D721Med (cell line): ENCODE data around the gene LIMS2.
A peak's percentile ranks its signal among the peaks of the same experiment; 100 is the strongest.

Source experiments
- DNase-seq: peaks from one replicate; pipeline ENCODE4 v3.0.0; 2011; ENCODE audit warnings: low spot score; ENCODE audit not compliant: insufficient read length
- FAIRE-seq: peaks from 2 replicates; lab custom pipeline; 2011; peaks lifted over from hg19 to GRCh38; lab: Jason Lieb, UNC
- CTCF ChIP-seq: IDR thresholded peaks from 2 replicates; pipeline ENCODE4 v1.5.1; 2012; ENCODE audit warnings: mild to moderate bottlenecking, control low read depth; ENCODE audit not compliant: insufficient read depth; ENCODE audit errors: missing control alignments

The LIMS2 gene

GRCh38 chr2:127701193-127701650 is 25.9 kb upstream of the LIMS2 start, which contains the start of gene SFT2D3:
SFT2D3 (plus strand) TSS chr2:127701497; CDS start chr2:127701529, 32 bp downstream.
- TF ChIP-seq CTCF = no peak
- peak; percentile 92 for DNase-seq
- no peak for FAIRE-seq

- TF ChIP-seq CTCF = no peak
- DNase-seq (no peak), FAIRE-seq (no peak)
Observed at GRCh38 chr2:127700527-127701192, 25.3 kb upstream of the LIMS2 start.

GRCh38 chr2:127698553-127699355 is 23.4 kb upstream of the LIMS2 start:
- DNase-seq = no peak
- no peak for TF ChIP-seq CTCF
- FAIRE-seq = no peak

GRCh38 chr2:127697482-127698180 is 22.3 kb upstream of the LIMS2 start:
- no peak for TF ChIP-seq CTCF
- FAIRE-seq = no peak
- DNase-seq = no peak

GRCh38 chr2:127695491-127696472 is 20.5 kb upstream of the LIMS2 start:
- no peak for DNase-seq
- FAIRE-seq = no peak
- peak; percentile 60 for TF ChIP-seq CTCF

- no peak for DNase-seq
- TF ChIP-seq CTCF = no peak
- no peak for FAIRE-seq
Observed at GRCh38 chr2:127694986-127695385, 19.7 kb upstream of the LIMS2 start.
